ENCODE data around the gene ZC3H11A.
"Not testable (repeated sequence)": the region's sequence is repeated elsewhere in the genome, so short reads cannot be mapped to it uniquely, and the experiment has no call there.

ZC3H11A gene

GRCh38 chr1:203781962-203782361, 13.5 kb upstream of the ZC3H11A start:
- no peak for DNase-seq (ENCODE audit: low spot score)

GRCh38 chr1:203789966-203790365, 5.5 kb upstream of the ZC3H11A start:
- no peak for DNase-seq (ENCODE audit: low spot score)

GRCh38 chr1:203791498-203791897, 3.9 kb upstream of the ZC3H11A start:
- DNase-seq (ENCODE audit: low spot score), result no peak

GRCh38 chr1:203792486-203792885, 2.9 kb upstream of the ZC3H11A start:
- DNase-seq (ENCODE audit: low spot score), result no peak

GRCh38 chr1:203793561-203793960, 1.9 kb upstream of the ZC3H11A start:
- not testable (repeated sequence) for DNase-seq (ENCODE audit: low spot score)

GRCh38 chr1:203794764-203795440, 521 bp upstream of the ZC3H11A start:
- no peak for DNase-seq (ENCODE audit: low spot score)

GRCh38 chr1:203796236-203796605, 798 bp downstream of the ZC3H11A start:
- DNase-seq (ENCODE audit: low spot score), result no peak

- DNase-seq (ENCODE audit: low spot score), result no peak
Observed at GRCh38 chr1:203797216-203797615, 1.8 kb downstream of the ZC3H11A start.

GRCh38 chr1:203797948-203798655, 2.7 kb downstream of the ZC3H11A start:
- no peak for DNase-seq (ENCODE audit: low spot score)

- no peak for DNase-seq (ENCODE audit: low spot score)
Observed at GRCh38 chr1:203799157-203799556, 3.7 kb downstream of the ZC3H11A start.

- DNase-seq (ENCODE audit: low spot score), result no peak
Observed at GRCh38 chr1:203799971-203800370, 4.5 kb downstream of the ZC3H11A start.

GRCh38 chr1:203805689-203806088, 10.3 kb downstream of the ZC3H11A start:
- DNase-seq (ENCODE audit: low spot score), result no peak

- DNase-seq (ENCODE audit: low spot score), result no peak
Observed at GRCh38 chr1:203807196-203807595, 11.8 kb downstream of the ZC3H11A start.

GRCh38 chr1:203813581-203814341, 18.3 kb downstream of the ZC3H11A start:
- DNase-seq (ENCODE audit: low spot score), result no peak

- DNase-seq (ENCODE audit: low spot score), result no peak
Observed at GRCh38 chr1:203818399-203818798, 23.0 kb downstream of the ZC3H11A start.

- no peak for DNase-seq (ENCODE audit: low spot score)
Observed at GRCh38 chr1:203823306-203823705, 27.9 kb downstream of the ZC3H11A start.

GRCh38 chr1:203826175-203826574, 30.8 kb downstream of the ZC3H11A start:
- DNase-seq (ENCODE audit: low spot score), result no peak

- DNase-seq (ENCODE audit: low spot score), result no peak
Observed at GRCh38 chr1:203828002-203828401, 32.6 kb downstream of the ZC3H11A start.

GRCh38 chr1:203828503-203828902, 33.1 kb downstream of the ZC3H11A start:
- DNase-seq (ENCODE audit: low spot score), result no peak

GRCh38 chr1:203829247-203829646, 33.8 kb downstream of the ZC3H11A start:
- DNase-seq (ENCODE audit: low spot score), result not testable (repeated sequence)

- no peak for DNase-seq (ENCODE audit: low spot score)
Observed at GRCh38 chr1:203835476-203835875, 40.1 kb downstream of the ZC3H11A start.

- no peak for DNase-seq (ENCODE audit: low spot score)
Observed at GRCh38 chr1:203839081-203839480, 43.7 kb downstream of the ZC3H11A start.

GRCh38 chr1:203840208-203840808, 44.9 kb downstream of the ZC3H11A start:
- DNase-seq (ENCODE audit: low spot score), result no peak
